K562 (cell line): ENCODE results near the gene SRC.

Experiments used
- CTCF ChIP-seq, 3 experiments: IDR thresholded peaks in 2 of 3; conservative IDR thresholded peaks in 1 of 3; 2 replicates each; pipeline ENCODE4 v1.5.1; 2011 to 2012; ENCODE audit warnings: low read length in 3 of 3, mild to moderate bottlenecking in 3 of 3, control low read depth in 2 of 3, improper control_type of control experiment in 1 of 3, inconsistent platforms in 1 of 3, low read depth in 1 of 3, mixed read lengths in 1 of 3, moderate library complexity in 1 of 3; ENCODE audit not compliant: insufficient read depth in 2 of 3
- EP300 ChIP-seq: IDR thresholded peaks from 2 replicates; pipeline ENCODE4 v1.6.1; 2012; ENCODE audit warnings: low read length, improper control_type of control experiment
- HSF4 ChIP-seq: fragments of 250-450 bp; sonication (Bioruptor Pico); IDR thresholded peaks from 2 replicates; pipeline ENCODE4 v2.1.2; 2022; ENCODE audit warnings: mild to moderate bottlenecking, moderate library complexity, borderline replicate concordance
- NUFIP1 ChIP-seq: fragments of 450-650 bp; IDR thresholded peaks from 2 replicates; pipeline ENCODE4 v1.6.1; 2018; ENCODE audit not compliant: partially characterized antibody
- PKNOX1 ChIP-seq: fragments of 450-650 bp; IDR thresholded peaks from 2 replicates; pipeline ENCODE4 v1.6.1; 2016
- RNF2 ChIP-seq: sonication (generic); IDR thresholded peaks from 2 replicates; pipeline ENCODE4 v1.6.1; 2016
- SIN3A ChIP-seq, 2 experiments: fragments of 150-350 bp in 1 of 2; IDR thresholded peaks; 2 replicates each; pipeline ENCODE4 v1.6.1; 2011 to 2016; ENCODE audit warnings: borderline replicate concordance in 2 of 2, low read depth in 2 of 2, low read length in 2 of 2, mild to moderate bottlenecking in 2 of 2, moderate library complexity in 2 of 2; ENCODE audit not compliant: control insufficient read depth in 1 of 2

GRCh38 chr20:37364013-37364926 is 18.3 kb downstream of the SRC start:
- no peak for TF ChIP-seq SIN3A (IDR thresholded peaks at IDR 0.05; ENCODE audit: borderline replicate concordance in 2 of 2, control insufficient read depth in 1 of 2, low read depth in 2 of 2, low read length in 2 of 2)
- TF ChIP-seq NUFIP1 = no peak
- TF ChIP-seq HSF4 (CRISPR knock-in tag) = no peak
- TF ChIP-seq EP300 = no peak
- TF ChIP-seq PKNOX1 = no peak
- no peak for TF ChIP-seq RNF2
- no peak for TF ChIP-seq CTCF (IDR thresholded peaks at IDR 0.05 in 2 of 3, conservative IDR thresholded peaks at IDR 0.05 in 1 of 3; ENCODE audit: insufficient read depth in 2 of 3, low read depth in 1 of 3, low read length in 3 of 3)
